Hematopoietic multipotent progenitor cell treated with erythropoietin and hydrocortisone succinate and interleukin-3 and kit ligand, for 6 days (in vitro differentiated cells): ENCODE results near the gene DNAJC1.

Experiments used
- DNase-seq: peaks from one replicate; pipeline ENCODE4 v3.0.0-alpha.2; 2015

Gene DNAJC1

GRCh38 chr10:21754410-21755011 is 249.0 kb downstream of the DNAJC1 start:
- DNase-seq: no peak

DNA sequence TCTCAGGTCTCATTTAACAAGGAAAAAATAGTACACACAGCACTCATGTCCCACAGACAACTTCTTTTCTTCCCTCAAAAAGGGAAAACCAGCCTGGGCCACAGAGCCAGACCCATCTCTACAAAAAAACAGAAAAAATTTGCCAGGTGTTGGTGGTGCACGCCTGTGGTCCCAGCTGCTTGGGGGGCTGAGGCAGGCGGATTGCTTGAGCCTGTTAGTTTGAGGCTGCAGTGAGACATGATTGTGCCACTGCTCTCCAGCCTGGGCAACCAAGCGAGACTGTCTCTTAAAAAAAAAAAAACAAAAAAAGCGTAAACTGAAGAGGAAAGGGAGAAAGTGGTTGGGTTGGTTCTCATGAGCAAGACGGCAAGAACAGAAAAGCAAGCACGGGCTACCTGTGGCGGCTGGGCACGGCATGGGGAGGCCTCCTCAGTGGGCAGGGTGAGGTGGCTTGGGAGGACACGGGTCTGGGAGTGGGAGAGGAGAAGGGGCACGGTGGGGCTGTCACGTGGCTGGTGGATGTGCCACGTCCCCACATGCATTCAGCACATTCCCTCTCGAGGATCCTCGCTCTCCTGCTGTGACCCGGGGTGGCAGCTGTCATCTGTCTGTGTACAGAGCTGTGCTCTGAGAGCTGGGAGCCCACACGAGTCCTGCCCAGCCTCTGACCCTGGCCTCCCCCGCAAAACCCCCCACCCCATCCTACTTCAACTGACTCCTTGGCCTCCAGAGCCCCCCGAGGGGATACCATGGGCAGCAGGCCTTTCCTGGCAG is 249.8 kb downstream of the DNAJC1 start:
- DNase-seq: no peak

- DNase-seq: no peak
These were observed 251.9 kb downstream of the DNAJC1 start for GRCh38 chr10:21751341-21752310.

DNA sequence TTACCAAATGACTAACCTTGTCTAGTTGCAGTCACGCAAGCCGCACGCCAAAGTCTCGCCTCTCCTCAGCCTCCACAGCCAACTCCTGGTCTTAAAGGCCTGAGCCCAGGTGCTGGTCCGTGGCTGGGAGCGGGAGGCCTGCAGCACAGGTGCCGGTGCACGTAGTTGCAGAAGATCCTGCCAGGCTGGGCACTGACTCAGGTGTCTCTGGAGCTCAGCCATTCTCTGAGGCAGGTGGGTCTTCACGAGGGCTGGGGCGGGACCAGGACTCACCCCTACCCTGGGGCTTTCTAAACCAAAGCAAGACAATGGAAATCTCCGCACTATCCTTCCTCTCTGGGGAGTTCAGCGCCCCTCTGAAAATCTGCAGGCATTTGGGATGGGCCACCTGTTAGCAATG is 253.1 kb downstream of the DNAJC1 start:
- DNase-seq: no peak

GRCh38 chr10:21749788-21750187 is 253.7 kb downstream of the DNAJC1 start:
- DNase-seq: no peak

DNA sequence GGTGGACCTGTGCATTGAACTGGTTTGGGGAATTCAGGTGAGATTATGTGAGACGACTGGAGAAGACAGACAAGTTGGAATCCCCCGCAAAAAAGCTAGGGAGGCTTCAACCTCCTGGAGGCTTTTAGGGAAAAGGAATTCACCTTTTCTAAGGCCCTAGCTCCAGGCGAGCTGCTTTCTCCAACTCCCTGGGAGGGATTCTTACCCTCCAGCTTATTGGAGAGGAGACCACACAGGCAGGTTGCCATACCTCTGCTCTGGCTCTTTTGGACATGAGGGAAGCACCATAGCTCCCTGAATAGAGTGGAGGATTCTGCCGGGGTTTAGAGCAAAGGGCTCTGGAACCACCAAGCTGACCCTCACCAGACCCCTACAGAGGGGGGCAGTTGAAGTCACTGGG is 255.7 kb downstream of the DNAJC1 start:
- DNase-seq: no peak

- no peak for DNase-seq
These were observed 257.4 kb downstream of the DNAJC1 start for GRCh38 chr10:21746118-21746517.

DNA sequence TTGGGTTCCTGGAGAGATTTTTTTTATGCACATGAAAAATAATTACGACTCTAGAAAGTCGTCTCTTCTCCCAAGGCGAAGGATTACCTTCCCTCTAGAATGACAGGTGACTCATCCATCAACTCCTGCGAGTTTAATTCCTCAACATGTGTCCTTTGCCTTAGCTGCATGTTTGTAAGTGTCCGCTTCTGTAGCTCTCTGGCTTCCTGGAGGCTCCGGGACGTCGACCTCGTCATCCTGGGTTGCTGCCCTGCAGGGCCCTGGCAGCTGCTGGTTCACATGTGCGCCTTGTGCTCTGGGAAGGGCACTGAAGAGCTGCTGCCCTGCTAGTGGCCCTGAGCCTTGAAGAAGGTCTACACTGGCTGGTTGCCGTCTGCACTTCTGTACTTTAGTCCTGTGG is 259.3 kb downstream of the DNAJC1 start:
- DNase-seq: no peak

DNA sequence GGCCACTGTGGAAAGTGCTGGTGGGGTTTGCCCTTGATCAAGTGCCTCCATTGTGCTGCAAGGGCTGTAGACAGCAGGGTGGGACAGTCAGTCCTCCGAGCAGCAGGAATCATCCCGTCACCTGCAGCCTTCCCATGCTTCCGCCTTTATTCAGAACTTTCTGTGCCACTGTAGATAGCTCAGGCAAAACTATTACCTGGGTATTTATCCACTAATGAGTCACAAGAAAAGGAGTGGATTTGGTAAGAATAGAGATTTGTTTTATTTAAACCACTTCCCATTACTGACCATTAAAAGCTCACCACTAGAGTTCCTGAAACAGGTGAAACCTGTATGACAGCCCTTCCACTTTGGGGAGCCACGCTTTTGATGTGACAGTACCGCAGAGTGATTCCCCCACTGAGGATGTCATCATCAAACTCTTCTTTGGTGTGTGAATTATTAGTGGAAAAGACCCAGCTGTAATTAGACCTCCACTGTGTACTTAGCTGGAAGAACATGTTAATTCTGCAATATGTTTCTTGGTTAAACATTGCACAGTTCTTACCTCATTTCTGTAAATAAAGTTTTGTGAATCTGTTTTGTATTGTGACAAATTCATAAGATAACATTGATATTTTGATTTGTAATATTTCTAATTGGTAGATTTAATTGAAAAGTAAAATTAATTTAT is 260.7 kb downstream of the DNAJC1 start:
- DNase-seq: no peak

GRCh38 chr10:21740989-21741388 is 262.5 kb downstream of the DNAJC1 start:
- no peak for DNase-seq

GRCh38 chr10:21737106-21737505 is 266.4 kb downstream of the DNAJC1 start:
- no peak for DNase-seq

- no peak for DNase-seq
These were observed 269.8 kb downstream of the DNAJC1 start for GRCh38 chr10:21733710-21734109.

GRCh38 chr10:21732067-21732772 is 271.3 kb downstream of the DNAJC1 start:
- DNase-seq: peak; percentile 84

DNA sequence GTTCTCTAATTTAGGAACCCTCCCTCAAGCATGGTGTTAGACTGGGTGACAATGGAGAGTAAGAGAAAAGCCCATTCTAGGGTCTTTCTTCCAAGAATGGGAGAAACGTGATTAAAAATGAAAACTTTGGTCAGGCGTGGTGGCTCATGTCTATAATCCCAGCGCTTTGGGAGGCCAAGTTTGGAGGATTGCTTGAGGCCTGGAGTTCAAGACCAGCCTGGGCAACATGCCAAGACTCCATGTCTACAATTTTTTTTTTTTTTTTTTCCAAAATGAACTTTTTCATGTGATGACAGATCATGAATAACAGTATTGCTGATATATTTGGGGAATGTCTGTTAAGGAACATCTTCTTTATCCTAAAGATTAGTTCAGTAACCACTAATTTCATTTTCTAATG is 274.9 kb downstream of the DNAJC1 start:
- peak; percentile 29 for DNase-seq

GRCh38 chr10:21727452-21728168 is 275.9 kb downstream of the DNAJC1 start:
- DNase-seq: peak; percentile 64

DNA sequence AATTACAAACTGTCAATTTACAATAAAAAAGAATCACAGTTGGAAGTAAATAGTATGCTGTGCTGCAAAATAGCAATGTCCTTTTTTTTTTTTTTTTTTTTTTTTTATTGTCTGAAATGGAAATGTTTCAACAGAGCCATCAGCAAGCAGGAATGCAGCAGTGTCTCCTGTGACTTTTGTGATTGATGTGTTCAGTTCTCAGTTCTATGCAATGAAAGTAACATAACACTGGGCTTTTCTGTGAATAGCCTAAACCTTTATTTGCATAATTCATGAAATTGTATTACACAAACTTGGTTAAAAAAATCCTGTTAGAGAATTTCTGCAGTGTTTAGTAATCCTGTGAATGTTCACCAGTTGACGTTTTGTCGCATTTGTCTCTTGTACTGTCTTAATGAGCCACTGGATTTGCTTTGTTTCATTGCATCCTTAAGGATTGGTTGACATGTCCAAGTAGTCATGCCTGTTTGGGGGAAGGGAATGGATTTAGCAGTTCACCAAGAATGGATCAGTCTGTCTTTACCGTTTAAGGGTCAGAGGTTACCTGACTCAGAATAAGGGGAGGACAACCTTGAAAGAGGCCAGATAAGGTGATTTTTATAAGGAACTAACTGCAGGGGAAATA is 276.8 kb downstream of the DNAJC1 start:
- DNase-seq: no peak

DNA sequence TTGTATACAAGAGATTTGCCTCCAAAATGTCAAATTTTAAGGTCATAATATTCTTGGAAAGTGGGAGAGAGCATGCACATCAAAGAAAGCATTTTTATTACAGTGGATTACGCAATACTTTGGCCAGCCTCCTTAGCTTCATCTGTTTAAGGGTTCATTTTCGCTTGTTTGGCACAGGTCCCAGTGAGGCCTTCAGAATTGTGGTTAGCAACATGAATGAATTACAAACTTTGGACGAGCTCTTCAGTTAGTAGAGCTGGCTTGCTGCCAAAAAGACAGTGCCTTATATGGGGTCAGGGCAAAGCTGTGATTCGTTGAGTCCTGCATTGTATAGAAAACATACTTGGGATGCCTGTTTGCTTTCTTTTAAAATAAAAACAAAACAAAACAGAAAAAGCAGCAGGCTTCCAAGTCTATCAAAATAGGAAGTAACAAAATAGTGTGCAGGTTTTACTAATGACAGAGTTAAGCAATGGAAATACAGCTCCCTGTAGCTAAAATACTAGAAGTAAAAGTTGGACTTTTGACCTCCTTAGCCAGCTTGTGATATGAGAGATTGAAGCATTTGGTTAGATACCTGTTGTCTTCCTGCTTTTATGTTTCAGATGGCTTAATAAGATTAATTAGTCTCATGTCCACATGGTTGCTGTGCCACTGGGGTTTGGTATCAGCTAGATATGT is 278.7 kb downstream of the DNAJC1 start:
- peak; percentile 100 for DNase-seq

DNA sequence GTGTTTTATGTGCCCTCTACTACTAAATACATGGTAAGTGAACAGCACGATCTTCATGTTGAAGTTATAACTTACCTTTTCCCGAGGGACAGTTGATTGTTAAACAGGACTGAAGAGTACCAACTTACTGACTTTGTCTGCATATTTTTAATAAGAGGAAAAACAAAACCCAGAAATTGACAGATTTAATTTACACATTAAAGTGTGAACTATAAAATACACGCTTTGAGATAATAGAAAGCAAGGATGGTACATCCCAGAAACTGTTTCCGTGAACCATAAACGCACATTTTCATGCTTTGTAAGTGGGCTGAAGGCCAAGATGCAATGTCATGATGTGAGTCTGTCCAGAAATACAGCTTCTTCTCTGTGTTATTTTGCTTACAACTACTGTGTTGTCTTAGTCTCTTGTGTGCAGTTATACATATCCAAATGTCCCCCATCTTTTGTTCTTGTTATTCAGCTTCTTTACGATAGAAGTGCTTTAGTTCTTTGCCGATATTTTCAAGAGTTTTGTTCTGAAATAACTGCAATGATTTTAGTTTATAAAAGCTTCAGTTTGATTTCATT is 279.4 kb downstream of the DNAJC1 start:
- no peak for DNase-seq

DNA sequence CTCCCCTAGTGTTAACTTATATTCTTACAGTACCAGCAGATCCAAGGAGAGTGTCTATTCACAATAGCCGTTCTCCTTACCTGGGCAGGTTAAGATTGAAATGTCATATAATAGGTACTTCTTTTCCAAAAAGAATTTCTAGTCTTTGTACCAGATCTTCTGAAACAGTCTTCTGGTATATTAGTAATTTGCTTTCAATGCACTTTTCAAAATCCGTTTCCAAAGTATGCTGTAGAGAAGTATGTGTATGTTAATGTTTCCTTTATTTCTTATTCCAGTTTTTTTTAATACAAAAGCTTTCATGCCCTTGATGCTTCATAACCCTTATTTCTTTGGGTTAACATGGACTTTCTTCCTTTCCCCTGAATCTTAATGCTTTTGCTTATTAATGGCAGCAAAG is 281.3 kb downstream of the DNAJC1 start:
- no peak for DNase-seq

- no peak for DNase-seq
These were observed 282.4 kb downstream of the DNAJC1 start for GRCh38 chr10:21721000-21721665.
